Activated naive CD4-positive, alpha-beta T cell treated with anti-CD3 and anti-CD28 coated beads, Interleukin-2, amount 50 U/mL, for 72 hours (primary cell): ENCODE measurements around the gene ARHGEF39. TPM values are rescaled to one million over a fixed set of nuclear protein-coding genes. Genes with fewer than 3 reads are reported as not detected.

Experiments
- ATAC-seq, 2 donors: fragments of 150-1000 bp; cut with Tn5 transposase; 2 replicates each; pipeline ENCODE4 v1.10.0; 2021; ENCODE audit warnings: mild to moderate bottlenecking in 2 of 2, moderate library complexity in 2 of 2
- DNase-seq, 2 donors: peaks; one replicate each; pipeline ENCODE4 v3.0.0; 2021 to 2022; ENCODE audit warnings: low spot score in 2 of 2
- H3K27ac Mint-ChIP-seq, 2 donors: one replicate each; pipeline ENCODE4 v1.8.0; 2022; ENCODE audit warnings: mild to moderate bottlenecking in 2 of 2, mixed read lengths in 2 of 2
- H3K36me3 Mint-ChIP-seq, 2 donors: one replicate each; pipeline ENCODE4 v1.8.0; 2022; ENCODE audit warnings: mixed read lengths in 2 of 2
- H3K9me3 Mint-ChIP-seq, 2 donors: one replicate each; pipeline ENCODE4 v1.8.0; 2022; ENCODE audit warnings: mixed read lengths in 2 of 2
- total RNA-seq, 2 donors: library from RNA; stranded (reverse); gene quantifications; one replicate each; pipeline ENCODE4 v1.2.3, GENCODE V29; 2022

Gene ARHGEF39
- total RNA-seq, 2 donors from 2014 or later: 21.6 to 22.8 TPM

DNA sequence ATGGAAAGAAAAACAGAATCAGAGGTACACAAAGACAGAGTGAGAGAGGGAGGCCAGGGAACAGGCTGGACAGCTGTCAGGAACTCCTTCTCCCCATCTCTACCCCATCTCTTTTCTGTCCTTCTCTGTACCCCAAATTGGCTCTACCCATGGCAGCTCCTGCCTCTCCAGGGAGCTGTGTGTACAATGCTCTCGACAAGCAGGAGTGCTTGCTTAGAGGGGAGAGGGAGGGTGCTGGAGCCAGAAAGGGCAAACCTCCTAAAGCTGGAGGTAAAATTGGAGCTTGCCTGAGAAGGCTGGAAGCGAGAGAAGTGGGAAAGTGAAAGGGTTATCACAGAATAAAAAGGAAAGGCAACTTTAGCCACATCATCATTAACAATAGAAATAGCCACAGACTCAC is 18.3 kb upstream of the ARHGEF39 start:
- H3K9me3 Mint-ChIP-seq: no peaks in the 10 kb centered on the region
- DNase-seq (no peak), ATAC-seq (no peak)
- H3K27ac Mint-ChIP-seq: no peak overlapping the region
- no peaks in the 10 kb centered on the region for H3K36me3 Mint-ChIP-seq

DNA sequence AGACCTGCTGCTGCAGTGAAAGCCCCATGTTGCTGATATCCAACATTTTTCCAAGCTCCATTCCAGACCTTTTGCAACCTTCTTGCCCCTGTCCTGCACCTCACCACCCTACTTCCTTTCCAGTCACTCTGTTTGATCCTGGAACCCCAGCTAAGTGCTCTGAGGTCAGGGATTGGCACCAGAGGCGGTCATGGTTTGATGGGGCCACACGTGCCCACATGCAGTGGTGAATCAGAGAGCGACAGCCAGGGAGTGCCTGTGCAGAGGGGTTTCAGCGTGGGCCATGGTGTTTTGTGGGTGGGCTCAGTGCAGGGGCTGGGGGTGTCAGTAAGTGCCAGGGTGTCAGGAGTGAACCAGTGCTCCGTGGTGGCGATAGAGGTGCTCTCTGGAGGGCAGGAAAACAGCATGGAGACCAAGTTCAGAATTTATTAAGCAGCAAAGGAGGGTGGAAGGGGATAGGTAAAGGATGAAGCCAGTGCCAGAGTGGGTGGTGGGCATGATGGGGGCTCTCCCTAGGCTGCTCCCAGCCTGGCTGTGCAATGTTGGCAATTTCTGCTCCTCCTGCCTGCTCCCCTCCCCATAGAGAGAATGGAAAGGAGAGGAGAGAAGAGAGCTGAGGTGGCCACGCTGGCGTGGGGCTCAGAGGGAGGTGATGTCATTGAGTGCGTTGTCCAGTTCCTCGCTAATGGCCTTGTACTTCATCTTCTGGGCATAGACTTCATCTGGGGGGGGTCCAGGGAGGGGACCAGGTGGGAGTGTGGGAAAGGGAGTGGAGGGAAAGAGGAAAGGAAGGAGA is 17.7 kb upstream of the ARHGEF39 start:
- H3K27ac Mint-ChIP-seq: no peak overlapping the region
- no peaks in the 10 kb centered on the region for H3K36me3 Mint-ChIP-seq
- ATAC-seq: no peak
- DNase-seq: no peak
- H3K9me3 Mint-ChIP-seq: no peaks in the 10 kb centered on the region

DNA sequence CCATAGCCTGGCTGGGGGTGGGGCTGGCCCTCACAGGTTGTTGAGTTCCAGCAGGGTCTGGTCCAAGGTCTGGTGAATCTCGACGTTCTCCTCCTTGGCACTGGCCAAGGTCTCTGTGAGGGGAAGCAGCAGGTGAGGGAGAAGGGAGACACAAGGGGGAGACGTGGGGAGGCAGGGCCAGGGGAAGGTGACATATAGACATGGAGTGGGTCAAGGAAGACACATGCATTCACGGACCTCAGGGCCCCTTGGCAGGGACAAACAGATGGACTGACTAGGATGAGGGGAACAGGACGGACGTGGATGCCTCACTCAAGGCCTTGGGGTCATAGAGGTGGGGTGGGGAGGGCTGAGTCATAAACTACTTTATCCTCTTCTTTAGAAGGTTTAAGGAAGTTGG is 17.1 kb upstream of the ARHGEF39 start:
- H3K36me3 Mint-ChIP-seq: no peaks in the 10 kb centered on the region
- H3K9me3 Mint-ChIP-seq: no peaks in the 10 kb centered on the region
- ATAC-seq: no peak
- peak overlapping the region in 1 of 2 donors; percentile 9 for H3K27ac Mint-ChIP-seq
- DNase-seq: no peak

DNA sequence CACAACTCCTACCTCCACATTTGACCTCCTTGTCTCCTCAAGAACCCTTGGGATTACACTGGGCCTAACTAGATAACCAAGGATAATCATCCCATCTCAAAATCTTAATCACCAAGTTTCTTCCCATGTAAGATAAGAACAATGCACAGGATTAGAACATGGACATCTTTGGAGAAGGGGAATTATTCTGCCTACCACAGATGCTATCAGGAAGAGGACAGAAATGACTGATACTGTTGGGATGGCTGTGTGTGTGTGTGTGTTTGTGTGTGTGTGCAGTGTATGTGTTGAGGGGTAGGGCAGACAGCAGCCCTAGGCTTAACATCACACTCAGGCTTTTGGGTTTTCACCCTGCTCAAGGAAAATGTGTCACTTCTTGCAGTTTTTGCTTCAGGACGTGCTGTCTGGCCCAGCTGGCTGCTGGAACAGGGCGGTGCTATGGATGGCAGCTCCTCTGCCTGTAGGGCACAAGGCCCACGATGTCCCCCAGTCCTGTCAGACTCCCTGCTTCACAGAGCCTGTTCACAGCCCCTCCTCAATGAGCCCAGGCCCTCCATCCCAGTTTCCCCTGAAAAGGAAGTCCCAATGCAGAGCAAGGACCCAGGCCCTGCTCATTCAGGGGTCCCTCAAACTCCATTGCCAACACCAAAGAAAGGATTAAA is 16.5 kb upstream of the ARHGEF39 start:
- Mint-ChIP-seq H3K27ac (no peak overlapping the region), H3K36me3 (no peaks in the 10 kb centered on the region), H3K9me3 (no peaks in the 10 kb centered on the region)
- DNase-seq: no peak
- ATAC-seq: no peak

DNA sequence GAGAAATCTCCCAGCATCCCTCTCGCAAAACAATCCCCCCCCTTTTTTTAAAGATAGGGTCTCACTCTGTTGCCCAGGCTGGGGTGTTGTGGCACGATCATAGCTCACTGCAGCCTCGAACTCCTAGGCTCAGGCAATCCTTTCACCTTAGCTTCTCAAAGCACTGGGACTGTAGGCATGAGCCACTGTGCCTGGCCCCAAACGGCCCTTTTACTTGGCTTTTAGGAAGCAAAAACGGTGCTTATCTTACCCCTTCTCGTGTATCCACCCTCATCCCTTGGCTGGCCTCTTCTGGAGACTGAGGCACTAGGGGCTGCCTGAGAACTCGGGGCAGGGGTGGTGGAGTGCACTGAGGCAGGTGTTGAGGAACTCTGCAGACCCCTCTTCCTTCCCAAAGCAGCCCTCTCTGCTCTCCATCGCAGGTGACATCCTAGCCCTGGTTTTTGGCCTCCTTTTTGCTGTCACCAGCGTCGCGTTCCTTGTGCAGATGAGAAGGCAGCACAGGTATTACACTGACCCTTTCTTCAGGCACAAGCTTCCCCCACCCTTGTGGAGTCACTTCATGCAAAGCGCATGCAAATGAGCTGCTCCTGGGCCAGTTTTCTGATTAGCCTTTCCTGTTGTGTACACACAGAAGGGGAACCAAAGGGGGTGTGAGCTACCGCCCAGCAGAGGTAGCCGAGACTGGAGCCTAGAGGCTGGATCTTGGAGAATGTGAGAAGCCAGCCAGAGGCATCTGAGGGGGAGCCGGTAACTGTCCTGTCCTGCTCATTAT is 15.5 kb upstream of the ARHGEF39 start:
- Mint-ChIP-seq H3K36me3 (no peaks in the 10 kb centered on the region), H3K9me3 (no peaks in the 10 kb centered on the region), H3K27ac (no peak overlapping the region)
- DNase-seq (no peak), ATAC-seq (no peak)

DNA sequence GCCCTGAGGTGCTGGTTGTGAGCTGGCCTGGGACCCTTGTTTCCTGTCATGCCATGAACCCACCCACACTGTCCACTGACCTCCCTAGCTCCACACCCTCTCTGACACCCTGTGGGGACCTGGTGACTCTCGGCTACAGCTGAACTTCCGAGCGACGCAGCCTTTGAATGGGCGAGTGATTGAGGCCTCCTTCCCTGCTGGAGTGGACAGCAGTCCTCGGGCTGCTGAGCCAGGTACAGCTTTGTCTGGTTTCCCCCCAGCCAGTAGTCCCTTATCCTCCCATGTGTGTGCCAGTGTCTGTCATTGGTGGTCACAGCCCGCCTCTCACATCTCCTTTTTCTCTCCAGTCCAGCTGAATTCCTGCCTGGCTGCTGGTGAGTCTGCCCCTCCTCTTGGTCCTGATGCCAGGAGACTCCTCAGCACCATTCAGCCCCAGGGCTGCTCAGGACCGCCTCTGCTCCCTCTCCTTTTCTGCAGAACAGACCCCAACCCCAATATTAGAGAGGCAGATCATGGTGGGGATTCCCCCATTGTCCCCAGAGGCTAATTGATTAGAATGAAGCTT is 14.9 kb upstream of the ARHGEF39 start:
- DNase-seq (no peak), ATAC-seq (no peak)

DNA sequence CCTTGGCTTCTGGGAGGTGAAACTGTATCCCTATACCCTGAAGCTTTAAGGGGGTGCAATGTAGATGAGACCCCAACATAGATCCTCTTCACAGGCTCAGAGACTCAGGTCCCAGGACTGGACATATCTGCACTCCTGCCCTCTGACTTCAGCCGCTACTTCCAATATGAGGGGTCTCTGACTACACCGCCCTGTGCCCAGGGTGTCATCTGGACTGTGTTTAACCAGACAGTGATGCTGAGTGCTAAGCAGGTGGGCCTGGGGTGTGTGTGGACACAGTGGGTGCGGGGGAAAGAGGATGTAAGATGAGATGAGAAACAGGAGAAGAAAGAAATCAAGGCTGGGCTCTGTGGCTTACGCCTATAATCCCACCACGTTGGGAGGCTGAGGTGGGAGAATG is 14.1 kb upstream of the ARHGEF39 start:
- DNase-seq (no peak), ATAC-seq (no peak)
- H3K27ac Mint-ChIP-seq: no peak overlapping the region
- H3K36me3 Mint-ChIP-seq: no peaks in the 10 kb centered on the region
- H3K9me3 Mint-ChIP-seq: no peaks in the 10 kb centered on the region

More for the DNA sequence above, 14.9 kb upstream of the ARHGEF39 start:
- no peaks in the 10 kb centered on the region for H3K9me3 Mint-ChIP-seq
- no peaks in the 10 kb centered on the region for H3K36me3 Mint-ChIP-seq
- no peak overlapping the region for H3K27ac Mint-ChIP-seq

DNA sequence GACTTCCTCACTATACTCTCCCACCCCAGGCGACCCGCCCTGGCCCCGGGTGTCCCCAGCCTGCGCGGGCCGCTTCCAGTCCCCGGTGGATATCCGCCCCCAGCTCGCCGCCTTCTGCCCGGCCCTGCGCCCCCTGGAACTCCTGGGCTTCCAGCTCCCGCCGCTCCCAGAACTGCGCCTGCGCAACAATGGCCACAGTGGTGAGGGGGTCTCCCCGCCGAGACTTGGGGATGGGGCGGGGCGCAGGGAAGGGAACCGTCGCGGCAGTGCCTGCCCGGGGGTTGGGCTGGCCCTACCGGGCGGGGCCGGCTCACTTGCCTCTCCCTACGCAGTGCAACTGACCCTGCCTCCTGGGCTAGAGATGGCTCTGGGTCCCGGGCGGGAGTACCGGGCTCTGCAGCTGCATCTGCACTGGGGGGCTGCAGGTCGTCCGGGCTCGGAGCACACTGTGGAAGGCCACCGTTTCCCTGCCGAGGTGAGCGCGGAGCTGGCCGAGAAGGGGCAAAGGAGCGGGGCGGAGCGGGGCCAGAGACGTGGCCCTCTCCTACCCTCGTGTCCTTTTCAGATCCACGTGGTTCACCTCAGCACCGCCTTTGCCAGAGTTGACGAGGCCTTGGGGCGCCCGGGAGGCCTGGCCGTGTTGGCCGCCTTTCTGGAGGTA is 10.9 kb upstream of the ARHGEF39 start:
- Mint-ChIP-seq H3K36me3 (no peaks in the 10 kb centered on the region), H3K9me3 (no peaks in the 10 kb centered on the region), H3K27ac (no peak overlapping the region)
- DNase-seq (peak; percentile 44 to 73), ATAC-seq (peak; percentile 77 to 96)

DNA sequence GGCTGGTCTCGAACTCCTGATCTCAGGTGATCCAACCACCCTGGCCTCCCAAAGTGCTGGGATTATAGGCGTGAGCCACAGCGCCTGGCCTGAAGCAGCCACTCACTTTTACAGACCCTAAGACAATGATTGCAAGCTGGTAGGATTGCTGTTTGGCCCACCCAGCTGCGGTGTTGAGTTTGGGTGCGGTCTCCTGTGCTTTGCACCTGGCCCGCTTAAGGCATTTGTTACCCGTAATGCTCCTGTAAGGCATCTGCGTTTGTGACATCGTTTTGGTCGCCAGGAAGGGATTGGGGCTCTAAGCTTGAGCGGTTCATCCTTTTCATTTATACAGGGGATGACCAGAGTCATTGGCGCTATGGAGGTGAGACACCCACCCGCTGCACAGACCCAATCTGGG is 10.2 kb upstream of the ARHGEF39 start:
- Mint-ChIP-seq H3K9me3 (no peaks in the 10 kb centered on the region), H3K27ac (no peak overlapping the region), H3K36me3 (no peaks in the 10 kb centered on the region)
- peak; percentile 4 to 7 for ATAC-seq
- DNase-seq: no peak

DNA sequence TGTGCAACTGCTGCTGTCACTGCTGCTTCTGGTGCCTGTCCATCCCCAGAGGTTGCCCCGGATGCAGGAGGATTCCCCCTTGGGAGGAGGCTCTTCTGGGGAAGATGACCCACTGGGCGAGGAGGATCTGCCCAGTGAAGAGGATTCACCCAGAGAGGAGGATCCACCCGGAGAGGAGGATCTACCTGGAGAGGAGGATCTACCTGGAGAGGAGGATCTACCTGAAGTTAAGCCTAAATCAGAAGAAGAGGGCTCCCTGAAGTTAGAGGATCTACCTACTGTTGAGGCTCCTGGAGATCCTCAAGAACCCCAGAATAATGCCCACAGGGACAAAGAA is 9.0 kb upstream of the ARHGEF39 start:
- Mint-ChIP-seq H3K27ac (no peak overlapping the region), H3K9me3 (no peaks in the 10 kb centered on the region), H3K36me3 (no peaks in the 10 kb centered on the region)
- ATAC-seq (no peak), DNase-seq (no peak)

DNA sequence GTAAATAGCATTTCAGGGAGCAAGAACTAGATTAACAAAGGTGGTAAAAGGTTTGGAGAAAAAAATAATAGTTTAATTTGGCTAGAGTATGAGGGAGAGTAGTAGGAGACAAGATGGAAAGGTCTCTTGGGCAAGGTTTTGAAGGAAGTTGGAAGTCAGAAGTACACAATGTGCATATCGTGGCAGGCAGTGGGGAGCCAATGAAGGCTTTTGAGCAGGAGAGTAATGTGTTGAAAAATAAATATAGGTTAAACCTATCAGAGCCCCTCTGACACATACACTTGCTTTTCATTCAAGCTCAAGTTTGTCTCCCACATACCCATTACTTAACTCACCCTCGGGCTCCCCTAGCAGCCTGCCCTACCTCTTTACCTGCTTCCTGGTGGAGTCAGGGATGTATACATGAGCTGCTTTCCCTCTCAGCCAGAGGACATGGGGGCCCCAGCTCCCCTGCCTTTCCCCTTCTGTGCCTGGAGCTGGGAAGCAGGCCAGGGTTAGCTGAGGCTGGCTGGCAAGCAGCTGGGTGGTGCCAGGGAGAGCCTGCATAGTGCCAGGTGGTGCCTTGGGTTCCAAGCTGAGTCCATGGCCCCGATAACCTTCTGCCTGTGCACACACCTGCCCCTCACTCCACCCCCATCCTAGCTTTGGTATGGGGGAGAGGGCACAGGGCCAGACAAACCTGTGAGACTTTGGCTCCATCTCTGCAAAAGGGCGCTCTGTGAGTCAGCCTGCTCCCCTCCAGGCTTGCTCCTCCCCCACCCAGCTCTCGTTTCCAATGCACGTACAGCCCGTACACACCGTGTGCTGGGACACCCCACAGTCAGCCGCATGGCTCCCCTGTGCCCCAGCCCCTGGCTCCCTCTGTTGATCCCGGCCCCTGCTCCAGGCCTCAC is 8.4 kb upstream of the ARHGEF39 start, which contains the start of gene CA9:
CA9 (plus strand) TSS at position 797 of the 893 bp plus-strand sequence; CDS start at position 829, 32 bp downstream.
- ATAC-seq: no peak
- no peaks in the 10 kb centered on the region for H3K36me3 Mint-ChIP-seq
- DNase-seq: no peak
- H3K27ac Mint-ChIP-seq: no peak within 1 kb of the TSS
- H3K9me3 Mint-ChIP-seq: peaks cover 0 to 1% of the 10 kb centered on the region in 2 donors

DNA sequence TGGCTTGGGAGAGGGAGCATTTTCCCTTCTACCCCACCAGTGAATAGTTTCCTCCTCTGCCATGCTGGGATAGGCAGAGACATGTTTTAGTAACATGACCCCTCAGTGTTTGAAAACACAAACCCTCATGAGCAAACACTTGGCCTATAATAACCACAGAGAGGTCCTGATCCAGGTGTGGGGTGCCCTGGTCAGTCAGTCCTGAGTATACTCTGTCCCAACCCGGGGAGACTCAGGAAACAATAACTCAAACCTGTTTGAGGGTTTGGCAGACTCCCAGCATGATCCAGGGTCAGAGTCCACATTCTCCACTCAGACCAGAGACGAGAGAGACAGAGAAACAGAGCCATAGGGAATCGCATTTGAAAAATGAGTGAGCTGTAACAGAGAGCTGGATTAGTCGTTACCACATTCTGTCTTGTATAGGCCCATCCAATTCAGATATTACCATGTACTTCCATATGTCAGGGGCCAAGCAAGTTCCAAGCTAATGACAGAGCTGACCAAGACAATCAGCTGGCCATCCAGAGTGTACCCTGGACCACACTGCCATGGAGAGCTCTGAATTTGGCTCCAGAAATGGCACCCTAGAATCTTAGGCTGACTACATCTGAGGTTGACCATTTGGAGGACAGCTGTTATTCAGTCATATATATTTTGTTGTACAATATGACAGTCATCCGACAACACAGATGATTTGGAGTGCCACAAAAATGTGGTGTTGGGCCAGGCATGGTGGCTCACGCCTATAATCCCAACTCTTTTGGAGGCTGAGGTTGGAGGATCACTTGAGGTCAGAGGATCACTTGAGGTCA is 4.5 kb upstream of the ARHGEF39 start:
- peaks cover 0 to 4% of the 10 kb centered on the region in 2 donors for H3K36me3 Mint-ChIP-seq
- DNase-seq (no peak), ATAC-seq (no peak)
- H3K27ac Mint-ChIP-seq: no peak overlapping the region
- peaks cover 0 to 10% of the 10 kb centered on the region in 2 donors for H3K9me3 Mint-ChIP-seq

DNA sequence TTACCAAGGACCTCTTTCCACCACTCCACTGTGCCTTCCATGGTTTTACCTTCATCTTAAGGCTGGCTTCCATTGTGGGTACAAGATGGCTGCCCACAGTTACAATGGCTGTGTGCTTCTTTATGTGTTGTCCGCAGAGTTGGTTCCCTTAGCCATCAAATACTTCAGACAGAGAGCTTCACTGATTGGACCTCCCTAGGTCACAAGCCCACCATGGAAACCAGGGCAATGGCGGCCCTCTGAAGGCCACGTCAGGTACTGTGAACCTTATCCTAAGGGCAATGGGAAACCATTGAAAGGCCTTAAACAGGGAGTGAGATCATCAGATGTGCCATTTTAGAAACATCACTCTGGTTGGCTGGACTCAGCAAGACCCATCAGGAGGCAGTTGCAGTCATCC is 2.9 kb upstream of the ARHGEF39 start:
- Mint-ChIP-seq H3K27ac (no peak overlapping the region), H3K9me3 (peaks cover 0 to 10% of the 10 kb centered on the region in 2 donors), H3K36me3 (peaks cover 9 to 15% of the 10 kb centered on the region in 2 donors)
- ATAC-seq (no peak), DNase-seq (no peak)

DNA sequence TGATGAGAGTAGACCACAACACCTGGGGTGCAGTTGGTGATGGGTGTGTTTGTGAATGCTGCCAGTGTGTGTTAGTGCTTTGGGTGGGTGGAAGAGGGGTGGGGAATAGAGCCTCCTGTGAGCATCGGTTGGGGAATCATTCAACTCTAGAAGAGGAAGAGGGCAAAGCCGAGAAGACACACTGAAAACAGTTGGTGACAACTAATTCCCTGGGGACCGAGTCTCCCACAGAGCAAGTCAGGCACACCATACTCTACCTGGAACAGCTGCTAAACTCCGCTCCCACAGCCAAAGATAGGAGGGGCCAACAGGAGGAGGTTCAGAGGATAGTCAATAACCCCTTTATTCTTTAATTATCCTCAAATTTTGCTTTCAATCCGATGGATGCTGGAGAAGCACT is 1.6 kb upstream of the ARHGEF39 start:
- no peak for DNase-seq
- H3K9me3 Mint-ChIP-seq: peaks cover 0 to 10% of the 10 kb centered on the region in 2 donors
- H3K27ac Mint-ChIP-seq: no peak overlapping the region
- no peak for ATAC-seq
- H3K36me3 Mint-ChIP-seq: peaks cover 16 to 22% of the 10 kb centered on the region in 2 donors

DNA sequence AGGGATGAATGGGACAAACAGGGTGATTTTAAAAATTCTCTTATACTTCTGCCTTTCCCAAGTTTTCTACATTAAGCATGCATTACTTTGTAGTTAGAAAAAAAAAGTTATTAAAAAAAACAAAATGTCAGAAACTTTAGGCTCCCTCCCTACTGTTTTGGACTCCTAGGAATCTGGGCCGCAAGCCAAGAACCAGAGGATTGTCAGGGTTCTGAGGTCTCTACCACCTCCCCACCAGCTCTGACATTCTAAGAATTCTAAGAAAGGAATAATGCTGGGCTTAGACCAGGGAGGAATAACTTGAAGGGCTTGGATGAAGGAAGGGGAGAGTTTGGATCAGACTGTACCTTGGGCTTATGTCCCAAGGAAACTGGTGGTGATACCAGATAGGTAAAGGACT is 1.1 kb upstream of the ARHGEF39 start:
- DNase-seq: no peak
- Mint-ChIP-seq H3K36me3 (peaks cover 16 to 22% of the 10 kb centered on the region in 2 donors), H3K27ac (no peak overlapping the region), H3K9me3 (peaks cover 0 to 10% of the 10 kb centered on the region in 2 donors)
- no peak for ATAC-seq
